Breast epithelium (tissue), 4 donors: ENCODE data around the gene CCDC86. TPM values are rescaled to one million over a fixed set of nuclear protein-coding genes. Genes with fewer than 3 reads are reported as not detected.

Experiments used
- DNase-seq, 2 donors: peaks; one replicate each; pipeline ENCODE4 v3.0.0-alpha.2; 2019; ENCODE audit warnings: low spot score in 2 of 2
- H3K27ac ChIP-seq, 2 donors: fragments of 200-600 bp; sonication (generic) in 1 of 2; one replicate each; pipeline ENCODE4 v1.5.1; 2016 to 2019; ENCODE audit warnings: mild to moderate bottlenecking in 1 of 2
- H3K27me3 ChIP-seq, 2 donors: fragments of 200-600 bp; sonication (generic) in 1 of 2; one replicate each; pipeline versions ENCODE4 v1.5.1 to v1.6.0; 2017 to 2019; ENCODE audit warnings: control low read depth in 1 of 2, mild to moderate bottlenecking in 1 of 2
- H3K36me3 ChIP-seq: fragments of 200-600 bp; one replicate; pipeline ENCODE4 v1.5.1; 2019
- H3K4me1 ChIP-seq, 2 donors: fragments of 200-600 bp; sonication (generic); one replicate each; pipeline ENCODE4 v1.5.1; 2016 to 2019; ENCODE audit warnings: control low read depth in 1 of 2
- H3K4me3 ChIP-seq, 3 donors: fragments of 200-600 bp; sonication (generic); 1 replicate in 2 of 3; 2 replicates in 1 of 3; pipeline ENCODE4 v1.5.1; 2016 to 2019; ENCODE audit warnings: mild to moderate bottlenecking in 3 of 3, moderate library complexity in 2 of 3
- H3K9me3 ChIP-seq, 2 donors: fragments of 200-600 bp; sonication (generic) in 1 of 2; one replicate each; pipeline ENCODE4 v1.5.1; 2016 to 2019; ENCODE audit warnings: control low read depth in 1 of 2
- POLR2A ChIP-seq: fragments of 450-650 bp; IDR thresholded peaks from one replicate; pipeline ENCODE4 v1.6.1; 2016; ENCODE audit warnings: antibody characterized with exemption, mild to moderate bottlenecking, moderate library complexity
- POLR2AphosphoS5 ChIP-seq, 3 donors: sonication (generic); formaldehyde crosslinking; IDR thresholded peaks; one replicate each; pipeline ENCODE4 v1.6.1; 2017; ENCODE audit warnings: antibody characterized with exemption in 3 of 3
- intact Hi-C: fragments of 100-400 bp; cut with DNase I; formaldehyde crosslinking; loops from one replicate; pipeline ENCODE4 v1.15.1; 2023; ENCODE audit warnings: low total_unique reads
- total RNA-seq, 3 donors: library from RNA; depleted of rRNA; stranded (reverse); fragments of >200 nt; gene quantifications; one replicate each; pipeline ENCODE4 v1.1.0, GENCODE V29; 2016
- TF ChIP-seq, protein P1 (sequence below), 3 donors: fragments of 450-650 bp; IDR thresholded peaks; one replicate each; pipeline ENCODE4 v1.5.1; 2016 to 2017; ENCODE audit warnings: antibody characterized with exemption in 3 of 3, mild to moderate bottlenecking in 3 of 3, moderate library complexity in 3 of 3

The CCDC86 gene
- total RNA-seq, 3 donors from 2014 or later, result 17.8 to 22.9 (median 19.5) TPM

DNA sequence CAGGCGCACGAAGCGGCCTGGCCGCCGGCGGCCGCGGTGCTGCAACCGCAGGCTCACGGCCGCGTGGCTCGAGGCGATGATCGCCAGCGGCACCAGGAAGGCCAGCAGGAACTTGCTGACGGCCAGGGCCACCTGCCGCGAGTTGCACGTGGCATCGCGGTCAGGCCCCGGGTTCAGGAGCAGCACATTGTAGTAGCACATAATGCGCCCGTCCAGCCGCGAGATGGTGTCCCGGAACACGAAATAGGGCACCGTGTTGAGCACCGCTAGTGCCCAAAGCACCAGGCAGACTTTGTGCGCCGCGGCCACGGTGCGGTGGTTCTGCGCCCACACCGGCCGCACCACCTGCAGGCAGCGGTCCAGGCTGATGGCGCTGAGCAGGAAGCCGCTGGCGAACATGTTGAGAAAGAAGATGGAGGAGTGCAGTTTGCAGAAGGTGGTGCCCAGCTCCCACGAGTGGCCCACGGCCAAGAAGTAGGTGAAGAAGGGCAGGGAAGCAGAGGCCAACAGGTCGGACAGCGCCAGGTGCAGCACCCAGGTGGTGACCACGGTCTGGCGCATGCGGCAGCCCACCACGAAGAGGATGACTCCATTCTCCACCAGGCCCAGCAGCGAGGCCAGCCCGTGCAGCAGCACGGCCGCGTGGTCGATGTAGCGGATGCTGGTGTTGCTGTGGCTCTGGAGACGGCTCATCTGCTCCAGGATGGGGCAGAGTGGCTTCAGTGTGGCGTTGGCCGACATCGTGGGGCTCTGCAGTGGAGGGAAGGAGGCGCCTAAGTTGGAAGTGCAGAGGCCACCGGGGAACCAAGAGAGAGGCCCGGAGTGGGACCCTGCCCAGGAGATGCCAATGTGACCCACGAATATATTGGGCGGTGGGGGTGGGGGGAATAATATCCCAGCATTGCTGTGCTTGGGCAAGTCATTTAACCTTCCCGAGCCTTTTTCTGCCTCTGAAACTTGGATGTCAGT, 11.4 kb downstream of the CCDC86 start:
- intact Hi-C loops, result no loop called here
- Histone ChIP-seq H3K27ac (no peak overlapping the region), H3K36me3 (no peaks in the 10 kb centered on the region), H3K9me3 (no peaks in the 10 kb centered on the region), H3K4me3 (no peak overlapping the region), H3K4me1 (no peaks in the 10 kb centered on the region), H3K27me3 (no peaks in the 10 kb centered on the region)
- DNase-seq, result no peak
- TF ChIP-seq POLR2A (no peak), POLR2AphosphoS5 (IDR thresholded peaks at IDR 0.05) (no peak)
- TF ChIP-seq, protein P1, sequence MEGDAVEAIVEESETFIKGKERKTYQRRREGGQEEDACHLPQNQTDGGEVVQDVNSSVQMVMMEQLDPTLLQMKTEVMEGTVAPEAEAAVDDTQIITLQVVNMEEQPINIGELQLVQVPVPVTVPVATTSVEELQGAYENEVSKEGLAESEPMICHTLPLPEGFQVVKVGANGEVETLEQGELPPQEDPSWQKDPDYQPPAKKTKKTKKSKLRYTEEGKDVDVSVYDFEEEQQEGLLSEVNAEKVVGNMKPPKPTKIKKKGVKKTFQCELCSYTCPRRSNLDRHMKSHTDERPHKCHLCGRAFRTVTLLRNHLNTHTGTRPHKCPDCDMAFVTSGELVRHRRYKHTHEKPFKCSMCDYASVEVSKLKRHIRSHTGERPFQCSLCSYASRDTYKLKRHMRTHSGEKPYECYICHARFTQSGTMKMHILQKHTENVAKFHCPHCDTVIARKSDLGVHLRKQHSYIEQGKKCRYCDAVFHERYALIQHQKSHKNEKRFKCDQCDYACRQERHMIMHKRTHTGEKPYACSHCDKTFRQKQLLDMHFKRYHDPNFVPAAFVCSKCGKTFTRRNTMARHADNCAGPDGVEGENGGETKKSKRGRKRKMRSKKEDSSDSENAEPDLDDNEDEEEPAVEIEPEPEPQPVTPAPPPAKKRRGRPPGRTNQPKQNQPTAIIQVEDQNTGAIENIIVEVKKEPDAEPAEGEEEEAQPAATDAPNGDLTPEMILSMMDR (IDR thresholded peaks at IDR 0.05), result no peak

GRCh38 chr11:60854140-60854846, 12.4 kb downstream of the CCDC86 start:
- Histone ChIP-seq H3K36me3 (no peaks in the 10 kb centered on the region), H3K27me3 (no peaks in the 10 kb centered on the region), H3K27ac (no peak overlapping the region), H3K4me3 (no peak overlapping the region), H3K9me3 (no peaks in the 10 kb centered on the region), H3K4me1 (no peaks in the 10 kb centered on the region)
- intact Hi-C loops, result no loop called here
- no peak for TF ChIP-seq POLR2AphosphoS5 (IDR thresholded peaks at IDR 0.05)
- TF ChIP-seq, protein P1 (IDR thresholded peaks at IDR 0.05), result no peak
- no peak for TF ChIP-seq POLR2A
- DNase-seq, result no peak

GRCh38 chr11:60854847-60855725, 13.2 kb downstream of the CCDC86 start:
- H3K36me3 ChIP-seq, result no peaks in the 10 kb centered on the region
- no peak for DNase-seq
- no peaks in the 10 kb centered on the region for H3K27me3 ChIP-seq
- H3K9me3 ChIP-seq, result no peaks in the 10 kb centered on the region
- TF ChIP-seq POLR2AphosphoS5 (IDR thresholded peaks at IDR 0.05), result no peak
- TF ChIP-seq, protein P1 (IDR thresholded peaks at IDR 0.05), result no peak
- no peaks in the 10 kb centered on the region for H3K4me1 ChIP-seq
- H3K4me3 ChIP-seq, result no peak overlapping the region
- no peak overlapping the region for H3K27ac ChIP-seq
- intact Hi-C loops, result no loop called here

GRCh38 chr11:60855726-60856633, 14.1 kb downstream of the CCDC86 start, which contains the start of gene PTGDR2:
Gene PTGDR2 (minus strand): TSS chr11:60855950. CDS start chr11:60853722, 2,228 bp downstream.
- Histone ChIP-seq H3K4me1 (no peaks in the 10 kb centered on the region), H3K27me3 (no peaks in the 10 kb centered on the region), H3K36me3 (no peaks in the 10 kb centered on the region), H3K4me3 (no peak within 1 kb of the TSS), H3K9me3 (no peaks in the 10 kb centered on the region), H3K27ac (no peak within 1 kb of the TSS)
- no peak for DNase-seq
- intact Hi-C loops, result no loop called here
- TF ChIP-seq, protein P1 (IDR thresholded peaks at IDR 0.05), result no peak
